DND-41 (cell line): ENCODE data around the gene MACIR.

Source experiments
- ATAC-seq: fragments of 200-7000 bp; cut with Tn5 transposase; 3 replicates; pipeline ENCODE4 v1.9.1; 2021; ENCODE audit warnings: low read depth; ENCODE audit not compliant: insufficient read depth
- DNase-seq: peaks from one replicate; pipeline ENCODE4 v3.0.0-alpha.2; 2020
- H2AFZ ChIP-seq: 2 replicates; pipeline ENCODE4 v1.6.0; 2012; ENCODE audit warnings: low read depth, low read length
- H3K27ac ChIP-seq: 2 replicates; pipeline ENCODE4 v1.5.1; 2012; ENCODE audit warnings: low read length, inconsistent platforms
- H3K27me3 ChIP-seq: fragments of 200-600 bp; sonication (generic); 2 replicates; pipeline ENCODE4 v1.6.0; 2012; ENCODE audit warnings: low read length, mild to moderate bottlenecking, inconsistent platforms; ENCODE audit not compliant: insufficient read depth, poor library complexity
- H3K36me3 ChIP-seq: 2 replicates; pipeline ENCODE4 v1.5.1; 2012; ENCODE audit warnings: low read length, inconsistent platforms; ENCODE audit not compliant: insufficient read depth
- H3K4me1 ChIP-seq: 2 replicates; pipeline ENCODE4 v1.5.1; 2012; ENCODE audit warnings: mild to moderate bottlenecking, low read length; ENCODE audit not compliant: insufficient read depth
- H3K4me2 ChIP-seq: 2 replicates; pipeline ENCODE4 v1.6.0; 2012; ENCODE audit warnings: mild to moderate bottlenecking, moderate library complexity, low read length, inconsistent platforms; ENCODE audit not compliant: insufficient read depth
- H3K4me3 ChIP-seq, 2 experiments: fragments of 200-600 bp in 1 of 2; shearing (Covaris generic) in 1 of 2; 2 replicates each; pipeline ENCODE4 v1.5.1; 2012 to 2016; ENCODE audit warnings: inconsistent platforms in 2 of 2, low read length in 2 of 2, mild to moderate bottlenecking in 2 of 2, low read depth in 1 of 2, moderate library complexity in 1 of 2
- H3K79me2 ChIP-seq: 2 replicates; pipeline ENCODE4 v1.6.0; 2012; ENCODE audit warnings: low read length, inconsistent platforms; ENCODE audit not compliant: insufficient read depth
- H3K9ac ChIP-seq: 2 replicates; pipeline ENCODE4 v1.6.0; 2012; ENCODE audit warnings: low read depth, mild to moderate bottlenecking, inconsistent platforms, low read length, moderate library complexity
- H3K9me3 ChIP-seq: 2 replicates; pipeline ENCODE4 v1.5.1; 2012; ENCODE audit warnings: low read length, moderate library complexity, mild to moderate bottlenecking, inconsistent platforms; ENCODE audit not compliant: insufficient read depth, severe bottlenecking
- H4K20me1 ChIP-seq: 2 replicates; pipeline ENCODE4 v1.6.0; 2012; ENCODE audit warnings: low read length; ENCODE audit not compliant: insufficient read depth
- EZH2 ChIP-seq: IDR thresholded peaks from 3 replicates; pipeline ENCODE4 v1.6.1; 2012; ENCODE audit warnings: borderline replicate concordance, low read depth, mild to moderate bottlenecking, moderate library complexity, low read length, inconsistent platforms; ENCODE audit not compliant: severe bottlenecking
- TF ChIP-seq, protein P1 (sequence below): IDR thresholded peaks from 2 replicates; pipeline ENCODE4 v1.5.1; 2012; ENCODE audit warnings: borderline replicate concordance, low read length, moderate library complexity, mild to moderate bottlenecking; ENCODE audit not compliant: poor library complexity, severe bottlenecking; ENCODE audit errors: extremely low read depth

Gene MACIR

DNA sequence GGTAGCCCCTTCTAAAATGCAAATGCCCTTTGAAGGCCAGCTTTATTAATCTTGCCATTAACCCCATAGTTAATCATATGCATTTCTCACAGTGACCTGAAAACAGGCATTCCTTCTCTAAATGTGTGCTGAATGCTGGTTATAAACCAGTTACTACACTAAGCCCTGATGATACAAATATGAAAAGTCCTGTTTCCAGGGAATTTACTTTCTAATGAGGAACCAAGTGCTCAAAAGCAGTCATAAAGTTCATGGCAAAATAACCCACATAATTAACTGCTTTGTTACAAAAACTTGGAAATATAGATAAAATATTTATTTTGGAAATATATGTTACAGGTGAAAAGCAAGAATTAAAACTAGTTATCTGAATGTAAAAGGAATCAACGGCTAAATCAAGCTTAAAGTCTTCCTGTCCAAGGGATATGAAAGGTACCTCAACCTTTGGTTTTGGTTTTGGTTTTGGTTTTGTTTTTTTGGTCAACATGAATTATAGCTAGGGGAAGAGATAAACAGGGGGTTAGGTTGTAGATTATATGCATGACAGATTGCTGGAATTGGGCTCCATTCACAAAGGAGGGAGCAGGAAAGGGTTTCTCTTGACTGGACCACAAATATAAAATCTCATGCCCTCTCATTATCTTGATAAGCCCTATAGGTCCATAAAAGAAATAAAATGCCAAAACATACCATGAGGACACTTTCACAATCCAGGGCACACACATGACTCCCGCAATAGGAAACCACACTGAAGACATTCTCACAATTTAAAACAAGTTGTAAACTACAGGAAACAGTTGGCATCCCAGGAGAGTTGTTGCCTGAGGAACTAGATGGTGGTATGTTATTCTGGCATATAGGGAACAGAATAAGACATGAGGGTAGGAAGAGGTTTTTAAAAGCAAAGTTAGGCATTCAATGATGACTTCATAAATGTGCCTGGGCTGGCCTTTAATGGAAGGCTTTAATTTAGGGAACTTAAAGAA is 46.7 kb upstream of the MACIR start:
- Histone ChIP-seq H3K4me1 (peaks cover 14% of the 10 kb centered on the region), H3K27me3 (no peaks in the 10 kb centered on the region), H3K27ac (peak overlapping the region; percentile 55), H2AFZ (no peak overlapping the region; the same call in 1 of the 2 replicates), H3K4me3 (no peak overlapping the region), H3K9ac (no peak overlapping the region), H3K4me2 (peak overlapping the region; percentile 23; the same call in 1 of the 2 replicates), H3K79me2 (no peaks in the 10 kb centered on the region), H4K20me1 (no peaks in the 10 kb centered on the region), H3K9me3 (no peaks in the 10 kb centered on the region), H3K36me3 (peaks cover 4% of the 10 kb centered on the region; the same call in 1 of the 2 replicates)
- DNase-seq (no peak), ATAC-seq (peak; percentile 71)
- TF ChIP-seq, protein P1, sequence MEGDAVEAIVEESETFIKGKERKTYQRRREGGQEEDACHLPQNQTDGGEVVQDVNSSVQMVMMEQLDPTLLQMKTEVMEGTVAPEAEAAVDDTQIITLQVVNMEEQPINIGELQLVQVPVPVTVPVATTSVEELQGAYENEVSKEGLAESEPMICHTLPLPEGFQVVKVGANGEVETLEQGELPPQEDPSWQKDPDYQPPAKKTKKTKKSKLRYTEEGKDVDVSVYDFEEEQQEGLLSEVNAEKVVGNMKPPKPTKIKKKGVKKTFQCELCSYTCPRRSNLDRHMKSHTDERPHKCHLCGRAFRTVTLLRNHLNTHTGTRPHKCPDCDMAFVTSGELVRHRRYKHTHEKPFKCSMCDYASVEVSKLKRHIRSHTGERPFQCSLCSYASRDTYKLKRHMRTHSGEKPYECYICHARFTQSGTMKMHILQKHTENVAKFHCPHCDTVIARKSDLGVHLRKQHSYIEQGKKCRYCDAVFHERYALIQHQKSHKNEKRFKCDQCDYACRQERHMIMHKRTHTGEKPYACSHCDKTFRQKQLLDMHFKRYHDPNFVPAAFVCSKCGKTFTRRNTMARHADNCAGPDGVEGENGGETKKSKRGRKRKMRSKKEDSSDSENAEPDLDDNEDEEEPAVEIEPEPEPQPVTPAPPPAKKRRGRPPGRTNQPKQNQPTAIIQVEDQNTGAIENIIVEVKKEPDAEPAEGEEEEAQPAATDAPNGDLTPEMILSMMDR: no peak
- no peak for TF ChIP-seq EZH2

DNA sequence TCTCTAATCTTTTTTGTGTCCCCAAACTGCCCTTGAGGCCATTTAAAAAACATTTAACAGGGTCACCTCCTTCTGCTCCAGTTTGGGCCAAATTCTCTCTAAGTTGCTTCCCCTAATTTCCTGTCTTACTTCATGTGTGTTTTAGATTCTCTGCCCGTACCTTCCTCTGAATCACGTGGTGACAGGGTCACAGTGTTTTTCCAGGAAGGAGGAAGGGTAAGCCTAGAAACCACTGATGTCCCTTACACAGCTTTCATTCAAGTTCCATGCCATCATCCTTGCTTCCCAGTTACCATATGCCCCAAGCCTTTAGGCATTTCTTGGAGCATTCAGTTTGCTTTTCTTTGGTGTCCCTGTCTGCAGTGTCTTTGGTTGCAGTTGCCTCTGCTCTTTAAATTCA is 42.4 kb upstream of the MACIR start:
- no peaks in the 10 kb centered on the region for H3K36me3 ChIP-seq
- no peaks in the 10 kb centered on the region for H4K20me1 ChIP-seq
- H3K27ac ChIP-seq: no peak overlapping the region
- DNase-seq (no peak), ATAC-seq (peak; percentile 36; the same call in 1 of the 3 replicates)
- no peak overlapping the region for H2AFZ ChIP-seq
- H3K79me2 ChIP-seq: no peaks in the 10 kb centered on the region
- H3K9ac ChIP-seq: no peak overlapping the region
- TF ChIP-seq EZH2: no peak
- TF ChIP-seq, protein P1: no peak
- no peaks in the 10 kb centered on the region for H3K9me3 ChIP-seq
- no peak overlapping the region for H3K4me2 ChIP-seq
- H3K4me3 ChIP-seq: no peak overlapping the region
- H3K4me1 ChIP-seq: peaks cover 14% of the 10 kb centered on the region
- no peaks in the 10 kb centered on the region for H3K27me3 ChIP-seq

DNA sequence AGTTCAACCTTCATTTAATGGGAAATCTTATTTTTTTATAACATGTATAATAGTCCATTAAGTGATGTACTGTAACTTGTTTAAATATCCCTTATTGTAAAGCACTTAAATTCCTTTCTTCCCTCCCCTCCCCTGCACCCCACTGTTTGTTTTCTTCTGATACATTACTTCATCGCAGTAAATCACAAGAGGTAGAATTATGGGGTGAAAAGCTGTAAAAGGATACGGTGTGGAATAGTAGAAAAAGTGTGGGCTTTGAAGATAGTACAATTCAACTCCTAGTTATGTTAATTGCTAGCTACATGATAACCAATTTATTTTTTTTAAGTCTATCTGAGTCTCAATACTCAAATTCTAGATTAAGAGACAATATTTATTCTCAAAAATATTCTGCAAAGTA is 41.9 kb upstream of the MACIR start:
- no peaks in the 10 kb centered on the region for H3K27me3 ChIP-seq
- no peaks in the 10 kb centered on the region for H3K79me2 ChIP-seq
- H4K20me1 ChIP-seq: no peaks in the 10 kb centered on the region
- H3K27ac ChIP-seq: no peak overlapping the region
- DNase-seq (no peak), ATAC-seq (no peak)
- no peak overlapping the region for H3K4me3 ChIP-seq
- H3K4me1 ChIP-seq: peaks cover 11% of the 10 kb centered on the region
- H3K36me3 ChIP-seq: no peaks in the 10 kb centered on the region
- TF ChIP-seq, protein P1: no peak
- TF ChIP-seq EZH2: no peak
- no peak overlapping the region for H2AFZ ChIP-seq
- H3K9ac ChIP-seq: no peak overlapping the region
- no peaks in the 10 kb centered on the region for H3K9me3 ChIP-seq
- no peak overlapping the region for H3K4me2 ChIP-seq
